Hematopoietic multipotent progenitor cell (in vitro differentiated cells): ENCODE measurements around the gene MAP3K5. TPM values are rescaled to one million over a fixed set of nuclear protein-coding genes. Genes with fewer than 3 reads are reported as not detected.

Experiments used
- DNase-seq, 3 donors: peaks; one replicate each; pipeline ENCODE4 v3.0.0-alpha.2; 2011 to 2015; ENCODE audit warnings: low read depth in 2 of 3, low spot score in 2 of 3
- total RNA-seq: library from RNA; depleted of rRNA; stranded (reverse); fragments of >200 nt; gene quantifications from one replicate; pipeline ENCODE4 v1.2.3, GENCODE V29; 2012

MAP3K5 gene
- total RNA-seq, 1 donor = 29.9 TPM

DNA sequence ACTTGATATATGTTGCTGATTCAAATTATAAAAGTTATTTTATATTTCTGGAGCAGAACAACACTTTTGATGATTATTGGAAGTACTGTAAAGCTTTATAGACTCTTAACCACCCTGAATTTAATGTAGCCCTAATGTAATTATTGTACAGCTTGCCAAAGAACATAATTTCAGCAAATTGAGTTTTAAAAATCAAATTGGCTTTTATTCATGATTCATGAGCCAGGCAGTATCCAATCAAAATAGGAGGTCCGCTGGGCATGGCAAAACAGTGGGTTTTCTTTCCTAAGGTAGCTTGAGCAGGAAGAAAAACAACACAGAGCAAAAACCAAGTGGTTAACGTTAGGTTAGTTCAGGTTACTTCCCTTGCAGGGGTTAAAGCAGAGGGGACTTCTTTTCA lies 177.3 kb downstream of the MAP3K5 start:
- no peak for DNase-seq

DNA sequence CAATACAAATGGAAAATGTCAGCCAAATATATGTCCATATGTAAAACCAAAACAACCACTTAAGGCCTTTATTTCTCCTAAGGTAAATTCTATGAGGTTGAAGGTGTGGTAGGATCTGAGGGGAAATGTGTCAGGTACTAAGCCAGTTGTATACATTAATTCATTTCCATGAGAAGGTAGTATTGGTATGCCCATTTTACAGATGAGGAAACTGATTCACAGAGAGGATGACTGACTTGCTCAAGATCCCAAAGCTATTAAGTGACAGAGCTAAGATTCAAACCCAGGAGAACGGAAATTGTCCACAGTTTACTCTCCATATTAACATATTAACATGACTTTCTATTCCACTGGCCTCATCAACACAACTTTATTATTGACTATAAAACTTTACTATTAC lies 177.9 kb downstream of the MAP3K5 start:
- no peak for DNase-seq

DNA sequence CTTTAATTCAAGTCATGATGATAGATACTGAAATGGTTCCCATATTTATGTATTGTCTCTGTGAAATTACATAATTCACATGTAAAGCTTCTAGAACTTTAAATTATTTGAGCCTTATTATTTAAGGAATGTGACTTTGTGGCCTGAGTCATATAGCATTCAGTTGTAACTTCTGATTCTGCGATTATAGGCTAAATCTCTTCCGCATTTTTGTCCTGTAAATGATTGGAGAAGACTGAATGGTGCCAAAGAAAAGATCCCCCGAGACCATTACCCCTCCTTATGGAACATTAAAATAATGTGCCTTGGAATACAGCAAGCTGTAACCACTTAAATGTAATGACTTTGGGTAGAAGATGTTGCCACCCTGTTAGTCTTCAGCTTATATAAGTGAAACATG lies 178.8 kb downstream of the MAP3K5 start:
- no peak for DNase-seq

DNA sequence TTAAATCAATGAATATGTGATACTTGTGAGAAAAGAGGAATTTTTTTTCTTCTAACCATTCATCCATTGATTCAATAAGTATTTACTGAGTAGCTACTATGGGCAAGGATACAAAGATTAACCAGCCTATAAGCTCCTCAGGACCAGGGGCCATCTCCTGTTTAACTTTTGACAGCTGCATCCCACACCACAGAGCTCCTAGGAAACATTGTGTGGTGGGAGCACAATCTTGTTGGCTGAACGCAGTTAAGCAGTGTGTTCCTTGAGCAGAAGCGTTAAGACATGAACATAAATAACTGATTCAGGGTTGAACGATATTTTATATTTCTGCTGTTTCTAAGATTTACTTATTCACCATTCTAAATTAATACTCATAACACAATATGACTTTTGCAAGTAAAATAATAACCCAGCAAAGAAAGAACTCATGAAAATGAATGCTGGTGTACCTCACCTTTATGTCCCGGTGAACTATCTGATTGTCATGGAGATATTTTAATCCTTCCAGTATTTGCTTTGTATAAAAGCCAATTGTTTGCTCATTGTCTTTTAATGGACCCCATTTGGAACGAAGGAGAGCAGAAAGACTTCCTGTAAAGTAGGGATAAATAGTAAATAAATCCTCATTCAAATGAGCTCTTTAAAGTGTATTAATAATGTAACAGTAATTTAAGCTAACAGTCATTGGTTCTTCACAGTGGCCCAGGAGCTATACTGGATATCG lies 179.4 kb downstream of the MAP3K5 start:
- DNase-seq = no peak

DNA sequence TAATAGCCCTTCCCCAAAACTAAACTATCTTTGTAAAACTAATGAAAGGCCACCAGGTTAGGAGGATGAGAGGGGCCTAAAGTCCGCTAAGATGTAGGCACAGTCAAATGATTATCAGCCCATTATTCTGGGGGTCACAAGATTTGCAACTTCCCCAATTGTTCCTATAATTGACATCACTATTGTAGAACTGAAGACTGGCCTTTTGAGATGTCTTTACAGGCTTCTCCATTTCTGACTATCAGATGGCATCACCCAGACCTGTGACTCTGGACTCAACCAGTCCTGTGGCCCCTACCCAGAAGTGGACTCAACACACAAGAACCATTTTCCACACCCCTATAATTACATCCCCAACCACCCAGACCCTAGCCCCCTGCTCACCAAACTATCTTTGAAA lies 180.5 kb downstream of the MAP3K5 start:
- DNase-seq = no peak

DNA sequence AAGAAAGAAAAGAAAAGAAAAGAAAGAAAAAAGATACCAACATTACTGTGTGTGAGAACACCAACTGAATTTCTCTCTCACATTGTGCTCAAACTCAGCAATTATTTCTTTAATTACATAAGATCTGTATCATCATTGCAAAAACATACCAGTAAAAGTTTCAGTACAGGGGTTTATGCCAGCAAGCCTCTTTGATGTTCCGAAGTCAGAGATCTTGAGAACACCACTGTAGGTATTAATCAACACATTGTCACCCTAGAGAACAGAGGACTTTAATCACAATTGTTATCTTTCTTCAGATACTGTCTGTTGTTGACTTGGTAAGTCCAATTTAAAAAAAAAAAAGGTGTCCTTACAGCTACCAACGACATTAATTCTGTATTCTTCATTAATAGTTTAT lies 181.1 kb downstream of the MAP3K5 start:
- DNase-seq = no peak

DNA sequence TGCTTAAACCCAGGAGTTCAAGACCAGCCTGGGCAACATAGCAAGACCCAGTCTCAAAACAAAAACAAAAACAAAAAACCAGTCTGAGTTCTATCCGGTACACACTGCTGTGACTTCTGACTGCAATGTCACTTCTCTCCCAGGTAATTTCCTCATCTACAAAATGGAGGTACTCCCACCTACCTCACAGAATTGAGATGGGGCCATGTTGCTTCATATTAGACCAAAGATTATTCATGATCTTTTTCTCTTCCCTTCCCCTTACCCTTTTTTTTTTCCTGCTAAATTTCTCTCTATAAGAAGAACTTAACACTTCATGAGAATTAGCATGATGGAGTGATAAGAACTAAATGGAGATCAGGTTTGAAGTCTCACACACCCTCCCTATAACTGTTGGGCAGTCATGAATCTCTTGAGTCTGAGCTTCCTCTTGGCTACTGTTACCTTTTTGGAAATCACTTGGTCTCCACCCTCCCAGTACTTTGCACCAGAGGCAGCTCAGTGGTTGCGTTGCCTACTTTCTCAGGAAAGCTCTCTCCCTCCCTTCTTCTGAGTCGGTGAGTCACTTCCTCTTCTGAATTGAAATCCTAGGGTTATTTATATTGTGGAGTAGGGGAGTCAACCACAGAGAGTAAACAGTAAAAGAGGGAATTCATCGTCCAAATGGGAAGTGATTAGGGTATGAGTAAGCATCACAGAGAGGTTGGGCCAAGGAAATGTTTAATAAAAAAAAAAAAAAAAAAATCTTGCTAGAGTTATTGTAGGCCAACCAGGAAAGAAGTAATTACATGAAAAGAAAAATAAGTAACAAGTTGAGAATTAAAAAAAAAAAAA lies 182.2 kb downstream of the MAP3K5 start:
- peak in 2 of 3 donors; percentile 49 to 80 for DNase-seq

DNA sequence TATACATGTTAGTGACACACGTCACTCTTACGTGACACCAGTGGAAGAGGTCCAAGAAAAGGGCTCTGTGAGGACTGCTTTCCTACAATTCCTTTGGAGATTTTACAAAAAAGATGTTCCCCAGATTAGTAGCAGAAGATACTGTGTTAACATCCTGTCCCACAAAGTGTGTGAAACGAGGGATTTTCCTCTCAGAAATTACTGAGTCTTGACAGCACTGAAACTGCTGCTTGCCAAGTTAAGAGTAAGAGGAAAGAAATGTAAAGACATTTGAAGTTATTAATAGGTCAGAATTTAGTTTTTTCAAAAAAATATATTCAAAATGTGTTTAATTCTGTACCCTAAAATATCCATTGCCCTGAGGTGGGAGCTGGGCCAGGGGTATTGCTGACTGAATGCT lies 183.3 kb downstream of the MAP3K5 start:
- no peak for DNase-seq

DNA sequence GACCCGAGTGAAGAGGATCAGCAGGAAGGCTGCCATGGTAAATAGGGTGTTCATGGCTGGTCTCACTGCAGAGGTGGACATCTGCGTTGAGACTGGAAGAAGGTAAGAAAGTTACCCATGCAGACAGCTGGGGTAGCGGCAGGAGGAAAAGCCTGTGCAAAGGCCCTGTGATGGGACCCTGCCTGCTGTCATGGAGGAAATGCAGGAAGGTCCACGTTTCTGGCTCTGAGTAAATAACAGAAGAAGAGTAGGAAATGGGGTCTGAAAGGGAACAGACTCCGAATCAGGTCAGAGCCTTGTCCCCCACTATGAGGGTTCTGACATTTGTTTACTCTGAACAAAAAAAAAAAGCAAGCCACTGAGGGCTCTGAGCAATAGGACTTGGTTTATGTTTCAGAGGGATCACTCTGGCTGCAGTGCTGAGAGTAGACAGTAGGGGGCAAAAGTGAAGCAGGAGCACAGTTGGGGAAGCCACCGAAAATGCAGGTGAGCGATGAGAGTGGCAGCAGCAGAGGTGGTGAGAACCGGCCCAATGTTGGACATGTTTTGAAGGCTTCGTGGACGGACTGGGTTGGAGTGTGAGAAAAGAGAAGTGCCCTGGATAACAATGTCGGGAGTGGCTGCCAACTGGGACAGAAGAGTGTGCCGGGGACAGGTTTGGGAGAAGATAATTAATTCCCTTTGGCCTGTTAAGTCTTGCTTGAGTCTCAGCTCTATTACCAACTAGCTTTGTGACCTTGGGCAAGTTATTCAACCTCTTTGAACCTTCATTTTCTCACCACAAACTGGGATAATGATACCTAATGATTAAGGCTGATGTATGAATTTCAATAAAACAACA lies 184.1 kb downstream of the MAP3K5 start:
- DNase-seq = peak; percentile 38 to 76 (median 67)

DNA sequence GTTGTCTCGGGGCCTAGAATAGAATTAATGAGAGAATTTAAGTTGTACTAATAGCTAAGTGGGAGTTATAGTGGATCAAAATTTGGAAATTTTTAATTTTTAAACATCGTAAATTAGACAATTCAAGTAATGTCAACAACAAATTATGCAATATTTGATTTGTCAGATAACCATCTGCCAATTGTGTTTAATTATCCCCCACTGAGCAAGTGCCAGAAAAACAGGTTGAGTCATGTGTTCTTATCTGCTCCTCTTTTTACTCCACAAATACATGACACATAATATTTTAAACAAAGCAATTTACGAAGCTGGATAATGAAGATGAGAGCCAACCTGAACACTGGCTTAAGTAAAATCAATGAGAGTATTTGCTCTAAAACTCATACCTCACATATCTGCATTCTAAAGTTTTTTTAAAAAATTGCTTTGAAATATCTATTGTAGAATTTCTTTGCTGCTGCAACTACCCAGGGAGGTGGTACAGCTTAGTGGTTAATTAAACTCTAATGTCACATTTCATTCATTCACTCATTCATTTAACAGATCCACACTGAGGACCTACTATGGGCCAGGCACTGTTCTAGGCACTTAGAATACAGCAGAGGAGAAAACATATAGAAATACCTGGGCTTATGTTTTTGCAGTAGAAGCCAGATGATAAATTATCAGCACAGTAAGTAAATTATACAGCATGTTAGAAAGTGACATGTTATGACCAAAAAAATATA lies 184.9 kb downstream of the MAP3K5 start:
- DNase-seq = no peak

DNA sequence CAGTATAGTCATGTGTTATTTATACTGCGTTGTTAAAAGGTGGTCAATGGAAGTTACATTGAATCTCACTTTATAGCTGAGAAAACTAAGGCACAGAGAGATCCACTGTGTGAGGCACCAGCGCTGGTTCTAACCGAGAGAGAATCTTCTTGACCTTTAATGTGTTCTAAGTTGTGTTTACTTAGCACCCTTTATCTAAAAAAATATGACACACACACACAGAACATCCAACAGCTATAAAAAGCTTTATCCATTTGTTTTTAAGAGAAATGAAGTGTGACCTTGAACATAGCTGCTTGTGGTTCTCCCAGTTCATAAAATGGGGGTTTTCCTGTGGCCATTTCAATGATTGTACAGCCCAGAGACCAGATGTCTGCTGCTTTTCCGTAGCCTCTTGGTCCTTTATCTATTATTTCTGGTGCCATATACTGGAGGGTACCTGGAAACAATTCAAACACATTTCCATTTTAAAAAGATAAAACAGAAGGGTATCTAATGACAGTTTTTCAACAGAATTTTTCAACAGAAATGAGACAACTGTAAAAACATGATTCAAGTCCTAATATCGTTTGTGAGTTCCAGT lies 187.3 kb downstream of the MAP3K5 start:
- no peak for DNase-seq

DNA sequence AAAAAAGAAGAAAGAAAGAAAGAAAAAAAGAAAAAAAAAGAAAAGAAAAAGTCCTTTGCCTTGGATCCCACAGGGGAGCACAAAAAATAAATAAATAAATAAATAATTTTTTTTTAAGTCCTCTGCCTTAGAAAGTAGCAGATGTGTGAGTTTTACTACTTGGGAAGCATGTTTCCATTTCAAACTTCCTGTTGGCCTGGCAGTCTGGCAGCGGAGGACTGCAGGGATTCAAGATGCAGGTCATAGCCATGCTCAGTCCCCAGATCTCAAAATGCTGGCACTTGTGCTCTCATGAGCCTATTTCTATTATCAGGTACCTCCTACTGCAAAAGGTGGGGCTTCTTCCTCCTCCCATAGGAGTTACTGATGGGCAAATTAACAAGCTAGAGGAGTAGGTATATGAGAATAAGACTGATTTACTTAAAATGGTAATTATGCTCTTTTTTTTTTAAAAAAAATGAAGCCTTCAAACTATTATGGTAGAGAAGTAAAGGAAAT lies 187.9 kb downstream of the MAP3K5 start:
- DNase-seq = no peak

DNA sequence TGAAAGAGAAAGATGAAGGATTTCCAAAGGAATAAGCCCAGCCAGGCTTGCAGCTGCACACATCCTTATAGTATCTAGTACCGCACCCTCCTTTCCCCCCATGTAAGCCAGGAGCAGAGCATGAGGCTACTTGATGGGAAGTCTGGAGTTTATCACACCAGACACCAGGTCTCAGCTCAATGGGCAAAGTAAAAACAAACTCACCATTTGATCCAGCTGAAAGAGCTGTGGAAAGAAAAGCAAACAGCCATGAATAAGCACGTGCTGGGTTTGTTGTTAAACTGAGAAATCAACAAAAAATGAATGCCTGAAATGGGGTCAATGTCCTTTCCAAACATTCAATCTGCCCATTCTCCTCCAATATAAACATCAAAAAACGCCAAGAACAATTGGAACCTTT lies 191.5 kb downstream of the MAP3K5 start:
- DNase-seq = no peak

DNA sequence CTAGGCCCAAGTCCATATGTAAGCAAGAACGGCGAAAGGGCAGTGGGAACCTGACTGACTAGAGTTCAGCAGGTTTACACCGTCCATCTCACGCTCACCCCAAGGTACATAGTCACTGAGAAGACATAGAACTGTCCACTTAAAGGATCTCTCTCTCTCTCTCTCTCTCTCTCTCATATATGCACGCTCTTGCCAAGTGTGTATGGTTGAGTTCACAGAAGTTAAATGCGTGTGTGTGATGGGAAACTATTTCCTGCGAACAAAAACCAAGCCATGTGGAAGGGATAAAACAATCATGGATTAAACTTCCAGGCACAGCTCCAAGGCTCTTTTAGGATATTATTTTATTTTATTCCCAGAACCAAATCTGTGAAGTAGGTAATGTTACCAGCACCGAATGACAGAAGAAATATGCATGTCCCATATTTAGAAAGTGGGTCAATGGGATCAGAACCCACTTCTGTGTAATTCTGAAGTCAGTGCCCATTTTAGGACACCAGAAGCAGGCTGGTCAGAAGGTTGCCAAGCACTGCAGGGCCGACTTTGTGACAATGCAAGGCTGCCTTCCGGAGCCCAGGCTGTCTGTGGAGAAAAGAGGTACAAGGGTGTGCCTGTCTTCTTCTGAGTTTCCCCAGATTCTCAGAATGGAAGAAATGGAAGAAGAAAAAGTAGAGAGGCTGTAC lies 192.8 kb downstream of the MAP3K5 start:
- no peak for DNase-seq

DNA sequence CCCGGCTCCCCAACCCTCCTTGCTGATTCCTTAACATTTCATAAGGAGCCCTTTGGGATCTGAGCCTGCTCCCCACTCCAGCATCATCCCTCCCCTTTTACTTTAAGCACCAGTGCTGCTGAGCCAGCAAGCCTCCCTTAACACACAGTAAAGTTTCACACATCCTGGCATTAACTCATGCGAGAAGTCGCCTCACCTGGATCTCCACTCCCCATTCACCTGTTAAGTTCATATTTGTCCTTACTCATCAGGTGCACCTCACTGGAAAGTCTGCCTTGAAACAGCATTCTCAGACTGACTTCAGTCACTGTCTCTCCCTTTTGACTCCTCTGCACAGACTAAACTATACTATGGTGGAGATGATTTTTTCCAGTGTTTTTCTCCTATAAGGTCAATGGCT lies 194.2 kb downstream of the MAP3K5 start:
- no peak for DNase-seq

DNA sequence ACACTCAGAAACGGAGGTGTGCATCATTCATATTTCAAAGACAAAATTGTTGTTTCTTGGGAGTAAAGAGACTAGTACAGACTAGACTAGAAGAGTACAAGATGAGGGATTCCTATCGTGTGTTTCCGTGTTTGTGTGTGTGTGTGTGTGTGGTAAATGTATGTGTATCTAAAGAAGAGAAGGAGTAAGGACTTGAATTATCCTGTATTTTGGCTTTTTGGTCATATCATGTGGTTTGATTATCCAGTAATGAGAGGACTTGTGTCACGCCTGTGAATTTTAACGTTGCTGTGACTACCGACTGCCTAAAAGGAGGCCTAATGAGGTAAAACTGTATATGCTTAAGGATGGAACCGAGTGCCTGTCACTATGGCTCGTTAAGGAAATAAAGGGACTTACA lies 197.6 kb downstream of the MAP3K5 start:
- DNase-seq = no peak

DNA sequence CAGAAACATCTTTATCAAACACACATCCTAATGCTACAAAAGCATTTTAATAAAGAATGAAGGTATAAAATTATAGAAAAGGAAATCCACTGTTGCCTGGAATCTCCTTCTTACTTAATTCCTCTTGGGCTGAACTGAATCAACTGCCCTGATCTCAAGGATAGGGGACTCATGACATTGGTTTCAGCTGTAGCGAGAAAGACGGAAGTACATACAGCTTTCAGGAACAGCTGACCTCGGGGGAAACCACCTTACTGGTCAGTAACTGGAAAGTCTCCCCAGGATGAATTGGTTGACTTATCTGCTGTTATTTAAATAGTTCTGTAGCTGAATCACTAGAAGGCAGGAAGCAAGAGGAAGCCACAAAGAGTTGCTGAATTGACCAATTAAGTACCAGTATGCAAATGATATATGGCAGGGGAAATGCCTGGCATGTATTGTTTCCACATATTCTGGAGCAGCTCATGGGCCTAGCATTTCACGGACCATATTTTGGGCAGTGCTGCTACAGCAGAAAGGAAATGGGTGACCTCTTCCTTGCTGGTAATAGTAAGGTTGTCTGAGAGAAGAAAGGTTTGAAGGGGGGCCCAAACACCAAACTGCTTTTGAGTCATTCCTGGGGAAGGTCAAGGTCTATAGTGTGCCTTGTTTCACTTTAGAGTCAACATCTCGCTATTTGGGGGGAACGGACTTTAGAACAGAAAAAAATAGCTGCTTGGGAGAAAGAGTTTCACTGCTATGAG lies 198.4 kb downstream of the MAP3K5 start:
- DNase-seq = peak in 2 of 3 donors; percentile 88 to 93

DNA sequence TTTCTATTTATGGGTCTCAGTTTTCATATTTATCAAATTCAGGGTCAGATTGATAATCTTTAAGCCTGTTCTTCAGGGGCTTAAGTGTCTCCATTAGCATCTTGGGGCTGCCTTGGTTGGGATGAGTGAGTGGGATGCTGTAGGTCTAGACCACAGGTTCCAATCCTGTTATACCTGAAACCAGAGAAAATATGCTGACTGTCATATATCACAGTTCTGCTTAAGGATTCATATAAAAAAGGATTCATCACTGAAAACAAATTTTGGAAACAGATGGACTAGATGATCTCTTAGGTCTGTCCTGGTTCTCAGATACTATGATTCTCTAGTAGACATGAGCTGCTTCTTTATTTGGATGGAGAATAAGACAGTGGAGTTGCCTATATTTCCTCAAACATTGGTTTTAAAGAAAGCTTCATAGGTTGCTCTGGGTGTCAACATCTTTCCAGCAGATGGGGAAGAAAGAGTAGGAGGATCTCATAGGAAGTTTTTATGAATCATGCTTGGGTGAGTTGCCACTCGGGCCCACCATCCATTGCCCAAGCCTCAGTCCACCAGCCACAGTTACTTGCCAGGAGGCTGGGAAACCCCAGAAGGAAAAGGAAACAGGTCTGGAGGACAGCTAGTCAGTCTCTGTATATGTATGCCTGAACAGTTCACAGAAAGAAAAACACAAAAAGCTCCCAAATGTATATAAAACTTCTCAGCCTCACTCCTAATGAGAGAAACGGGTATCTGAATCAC lies 199.2 kb downstream of the MAP3K5 start:
- DNase-seq = no peak
